Mucosa of descending colon (tissue), 3 donors: Measurements from ENCODE around the gene VAPB. TPM values are rescaled to one million over a fixed set of nuclear protein-coding genes. Genes with fewer than 3 reads are reported as not detected.

ENCODE experiments used
- ATAC-seq: fragments of 200-7000 bp; cut with Tn5 transposase; one replicate; pipeline ENCODE4 v1.9.1; 2020; ENCODE audit warnings: mild to moderate bottlenecking, moderate library complexity
- DNase-seq, 3 donors: peaks; one replicate each; pipeline ENCODE4 v3.0.0-alpha.2; 2020
- H3K36me3 ChIP-seq: fragments of 200-600 bp; one replicate; pipeline ENCODE4 v1.8.0; 2021; ENCODE audit warnings: low read depth, mild to moderate bottlenecking
- H3K4me1 ChIP-seq: fragments of 200-600 bp; one replicate; pipeline ENCODE4 v1.8.0; 2021; ENCODE audit warnings: low read depth, mild to moderate bottlenecking
- H3K4me3 ChIP-seq: fragments of 200-600 bp; one replicate; pipeline ENCODE4 v1.8.0; 2021; ENCODE audit warnings: mild to moderate bottlenecking
- H3K9me3 ChIP-seq: fragments of 200-600 bp; one replicate; pipeline ENCODE4 v1.8.0; 2021; ENCODE audit warnings: mild to moderate bottlenecking
- CTCF ChIP-seq: fragments of 200-600 bp; IDR thresholded peaks from one replicate; pipeline ENCODE4 v1.8.0; 2022; ENCODE audit warnings: antibody characterized with exemption, mild to moderate bottlenecking
- intact Hi-C, 2 donors: fragments of 100-400 bp; cut with DNase I in 1 of 2; cut with micrococcal nuclease in 1 of 2; formaldehyde crosslinking; loops; one replicate each; pipeline versions ENCODE4 v1.11.0 to v1.11.1; 2022; cut with DNase I, micrococcal nuclease
- total RNA-seq, 3 donors: library from RNA; stranded (reverse); fragmentation: NEBNext Ultra II Directional in 2 of 3; extraction: Animal tissue kit (Norgen Biotek cat#: 25700) in 2 of 3; gene quantifications; one replicate each; pipeline versions ENCODE4 v1.2.1 to v1.2.4, GENCODE V29; 2021 to 2023
- donor health status: DM: no; HTN: no; CAD: no; lungs with moderate emphysema.
- donor health status: DM: no; HTN: no; CAD: no.
- donor health status: DM: no; HTN: yes; CAD: no.

The VAPB gene
- total RNA-seq, 3 donors from 2014 or later = 52.5 to 74.6 (median 58.8) TPM

- Histone ChIP-seq H3K9me3 (peaks cover 8% of the 10 kb centered on the region), H3K4me1 (no peaks in the 10 kb centered on the region), H3K4me3 (no peak overlapping the region), H3K36me3 (no peaks in the 10 kb centered on the region)
- DNase-seq (no peak), ATAC-seq (no peak)
- TF ChIP-seq CTCF = no peak
- intact Hi-C loops = no loop called here
Measured at GRCh38 chr20:58381627-58382026, 7.4 kb upstream of the VAPB start.

GRCh38 chr20:58382096-58382495 lies 6.9 kb upstream of the VAPB start:
- Histone ChIP-seq H3K9me3 (peaks cover 8% of the 10 kb centered on the region), H3K4me1 (no peaks in the 10 kb centered on the region), H3K36me3 (no peaks in the 10 kb centered on the region), H3K4me3 (no peak overlapping the region)
- TF ChIP-seq CTCF = no peak
- no peak for DNase-seq
- intact Hi-C loops = no loop called here
- no peak for ATAC-seq

- DNase-seq = no peak
- intact Hi-C loops = no loop called here
- H3K36me3 ChIP-seq = no peaks in the 10 kb centered on the region
- H3K4me3 ChIP-seq = no peak overlapping the region
- H3K4me1 ChIP-seq = peaks cover under 1% of the 10 kb centered on the region
- TF ChIP-seq CTCF = no peak
- peaks cover 8% of the 10 kb centered on the region for H3K9me3 ChIP-seq
- no peak for ATAC-seq
Measured at GRCh38 chr20:58384821-58385220, 4.2 kb upstream of the VAPB start.

GRCh38 chr20:58388028-58388601 lies 914 bp upstream of the VAPB start:
- H3K4me1 ChIP-seq = peaks cover 22% of the 10 kb centered on the region
- no peaks in the 10 kb centered on the region for H3K36me3 ChIP-seq
- intact Hi-C loops = no loop called here
- TF ChIP-seq CTCF = no peak
- DNase-seq (no peak), ATAC-seq (no peak)
- no peaks in the 10 kb centered on the region for H3K9me3 ChIP-seq
- H3K4me3 ChIP-seq = no peak overlapping the region

- Histone ChIP-seq H3K4me3 (peak overlapping the region; percentile 59), H3K36me3 (no peaks in the 10 kb centered on the region), H3K9me3 (no peaks in the 10 kb centered on the region), H3K4me1 (peaks cover 24% of the 10 kb centered on the region)
- ATAC-seq (peak; percentile 77), DNase-seq (peak in 2 of 3 donors; percentile 29 to 71)
- intact Hi-C loops = no loop called here
- no peak for TF ChIP-seq CTCF
Measured at GRCh38 chr20:58389324-58389967, 417 bp downstream of the VAPB start.
